ENCODE data around the gene LARGE1.

DNA sequence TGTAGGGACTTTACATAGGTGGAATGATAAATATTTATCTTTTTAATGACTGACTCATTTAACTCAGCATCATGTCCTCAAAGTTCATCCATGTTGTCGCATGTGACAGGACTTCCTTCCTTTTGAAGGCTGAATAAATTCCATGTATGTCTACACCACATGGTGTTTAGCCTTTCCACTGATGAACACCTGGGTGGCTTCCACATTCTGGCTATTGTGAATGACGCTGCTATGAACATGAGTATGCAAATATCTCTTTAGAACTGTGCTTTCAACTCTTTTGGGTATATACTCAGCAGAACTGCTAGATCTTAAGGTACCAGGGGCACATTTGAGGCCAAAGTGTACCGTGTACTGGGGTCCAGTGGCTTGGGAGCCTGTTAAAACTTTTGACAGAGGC is 24.1 kb downstream of the LARGE1 start:
- TF ChIP-seq EZH2 (IDR thresholded peaks at IDR 0.05; ENCODE audit: low read length, unreplicated experiment) = no peak
- no peak for TF ChIP-seq CTCF (conservative IDR thresholded peaks at IDR 0.05; ENCODE audit: low read depth, low read length)
